Measurements from ENCODE around the gene CFD. TPM values are rescaled to one million over a fixed set of nuclear protein-coding genes. Genes with fewer than 3 reads are reported as not detected.

CFD gene
- polyA plus RNA-seq, 1 of the 3 experiments (the other 2 are of a cell fraction): 2.5 TPM

- Histone ChIP-seq H3K27ac (ENCODE audit: low read depth in 2 of 2, low read length in 1 of 2) (no peak overlapping the region; a peak in 1 of 4 replicates), H3K27me3 (ENCODE audit: insufficient read depth) (no peaks in the 10 kb centered on the region), H2AFZ (ENCODE audit: low read depth) (no peak overlapping the region), H3K4me3 (ENCODE audit: low read depth in 2 of 2, low read length in 1 of 2) (no peak overlapping the region), H4K20me1 (ENCODE audit: insufficient read depth) (no peaks in the 10 kb centered on the region), H3K36me3 (replicated peaks in 1 of 2; ENCODE audit: control insufficient read depth in 1 of 2, insufficient read depth in 2 of 2, low read length in 1 of 2) (peaks cover 3 to 51% of the 10 kb centered on the region in 2 experiments), H3K9me2 (no peaks in the 10 kb centered on the region), H3K79me2 (ENCODE audit: insufficient read depth) (no peaks in the 10 kb centered on the region), H3K9ac (no peak overlapping the region), H3K9me3 (no peaks in the 10 kb centered on the region), H3K4me1 (ENCODE audit: control insufficient read depth in 1 of 2, insufficient read depth in 2 of 2, low read depth in 1 of 2, low read length in 1 of 2) (peaks cover 4 to 16% of the 10 kb centered on the region in 2 experiments; a peak in 2 of 4 replicates), H3F3A (replicated peaks; ENCODE audit: insufficient read depth) (peaks cover 22% of the 10 kb centered on the region), H3K4me2 (no peak overlapping the region)
- no peak for TF ChIP-seq SIN3A (IDR thresholded peaks at IDR 0.05; ENCODE audit: borderline replicate concordance, low read depth, low read length)
- no peak for TF ChIP-seq GABPA (IDR thresholded peaks at IDR 0.05; ENCODE audit: low read depth)
- no peak for TF ChIP-seq RXRA (IDR thresholded peaks at IDR 0.05; ENCODE audit: borderline replicate concordance, low read depth)
- no peak for TF ChIP-seq TAF1 (IDR thresholded peaks at IDR 0.05; ENCODE audit: borderline replicate concordance, low read depth, low read length)
- no peak for TF ChIP-seq ELF1 (IDR thresholded peaks at IDR 0.05)
- no peak for TF ChIP-seq PBX3 (IDR thresholded peaks at IDR 0.05)
- TF ChIP-seq TEAD4 (IDR thresholded peaks at IDR 0.05; ENCODE audit: borderline replicate concordance, insufficient read depth): no peak
- no peak for TF ChIP-seq IRF3 (IDR thresholded peaks at IDR 0.05; ENCODE audit: low read depth, low read length)
- TF ChIP-seq FOXM1 (IDR thresholded peaks at IDR 0.05; ENCODE audit: low read depth): no peak
- no peak for TF ChIP-seq FOXJ3 (CRISPR knock-in tag; IDR thresholded peaks at IDR 0.05)
- no peak for TF ChIP-seq CTCF (IDR thresholded peaks at IDR 0.05)
- TF ChIP-seq MXI1 (IDR thresholded peaks at IDR 0.05; ENCODE audit: low read depth, low read length): no peak
- TF ChIP-seq CHD2 (IDR thresholded peaks at IDR 0.05; ENCODE audit: low read length, partially characterized antibody): no peak
- WGBS (ENCODE audit: low lambda C conversion rate): 80% methylated on average over 26 of the region's 27 CpGs
- CTCF ChIA-PET: interaction anchor here (0.6 kb wide), 1 partner anchor 102 kb away, joined by 4 read pairs; no protein-coding TSS in a partner anchor
- DNase-seq: no peak
- POLR2A ChIA-PET: no interaction called here
Observed at GRCh38 chr19:872266-872951, 12.9 kb downstream of the CFD start.

Data from SK-N-SH (cell line).